Skeletal muscle satellite cell (primary cell): ENCODE measurements around the gene VCAM1.
"Not testable (repeated sequence)": the region's sequence is repeated elsewhere in the genome, so short reads cannot be mapped to it uniquely, and the experiment has no call there.

ENCODE experiments used
- H3K27me3 ChIP-seq: 2 replicates; pipeline ENCODE4 v1.7.0; 2013; ENCODE audit warnings: low read length; ENCODE audit not compliant: control insufficient read depth, insufficient read depth
- H3K36me3 ChIP-seq: 2 replicates; pipeline ENCODE4 v1.7.0; 2013; ENCODE audit warnings: mild to moderate bottlenecking, control low read depth, low read length; ENCODE audit not compliant: insufficient read depth
- H3K4me1 ChIP-seq: 2 replicates; pipeline ENCODE4 v1.7.0; 2013; ENCODE audit warnings: low read length; ENCODE audit not compliant: control insufficient read depth, insufficient read depth
- H3K4me2 ChIP-seq: 2 replicates; pipeline ENCODE4 v1.7.0; 2013; ENCODE audit warnings: mild to moderate bottlenecking, low read length
- H3K4me3 ChIP-seq: 2 replicates; pipeline ENCODE4 v1.7.0; 2013; ENCODE audit warnings: low read length
- H3K9ac ChIP-seq: 2 replicates; pipeline ENCODE4 v1.7.0; 2013; ENCODE audit warnings: mild to moderate bottlenecking, low read depth, low read length, moderate library complexity
- H3K9me3 ChIP-seq: replicated peaks from 2 replicates; pipeline ENCODE4 v1.7.0; 2013; ENCODE audit warnings: mild to moderate bottlenecking, control low read depth, low read length

VCAM1 gene

GRCh38 chr1:100781728-100782127 lies 62.2 kb downstream of the VCAM1 start:
- not testable (repeated sequence) for H3K4me1 ChIP-seq, H3K9ac ChIP-seq, H3K9me3 ChIP-seq, H3K4me3 ChIP-seq, H3K36me3 ChIP-seq, H3K4me2 ChIP-seq, H3K27me3 ChIP-seq

GRCh38 chr1:100782473-100783039 lies 63.0 kb downstream of the VCAM1 start:
- no peaks in the 10 kb centered on the region for H3K27me3 ChIP-seq
- no peak overlapping the region for H3K4me2 ChIP-seq
- H3K4me3 ChIP-seq, result no peak overlapping the region
- H3K4me1 ChIP-seq, result no peaks in the 10 kb centered on the region
- no peak overlapping the region for H3K9ac ChIP-seq
- peaks cover 6% of the 10 kb centered on the region for H3K9me3 ChIP-seq
- H3K36me3 ChIP-seq, result no peaks in the 10 kb centered on the region

- Histone ChIP-seq H3K36me3 (no peaks in the 10 kb centered on the region), H3K9me3 (peaks cover 6% of the 10 kb centered on the region), H3K4me2 (no peak overlapping the region), H3K9ac (no peak overlapping the region), H3K4me3 (no peak overlapping the region), H3K27me3 (no peaks in the 10 kb centered on the region), H3K4me1 (no peaks in the 10 kb centered on the region)
Observed at GRCh38 chr1:100785470-100786052, 66.0 kb downstream of the VCAM1 start.

- no peaks in the 10 kb centered on the region for H3K27me3 ChIP-seq
- H3K36me3 ChIP-seq, result no peaks in the 10 kb centered on the region
- H3K9me3 ChIP-seq, result peaks cover 1% of the 10 kb centered on the region
- no peak overlapping the region for H3K9ac ChIP-seq
- H3K4me1 ChIP-seq, result no peaks in the 10 kb centered on the region
- no peak overlapping the region for H3K4me2 ChIP-seq
- no peak overlapping the region for H3K4me3 ChIP-seq
Observed at GRCh38 chr1:100786870-100787269, 67.3 kb downstream of the VCAM1 start.
